HCT116 (cell line): ENCODE data around the gene TMPRSS11A.

Source experiments
- CEBPB ChIP-seq: IDR thresholded peaks from 2 replicates; pipeline ENCODE4 v1.6.1; 2012; ENCODE audit warnings: low read depth
- EZH2 ChIP-seq: fragments of 200-600 bp; sonication (generic); IDR thresholded peaks from 2 replicates; pipeline ENCODE4 v1.6.1; 2017; ENCODE audit warnings: antibody characterized with exemption, mixed run types
- EZH2phosphoT487 ChIP-seq: fragments of 200-600 bp; IDR thresholded peaks from 2 replicates; pipeline ENCODE4 v1.6.1; 2018; ENCODE audit warnings: antibody characterized with exemption, borderline replicate concordance
- POLR2A ChIP-seq: IDR thresholded peaks from 2 replicates; pipeline ENCODE4 v1.7.0; 2011; ENCODE audit warnings: borderline replicate concordance; ENCODE audit not compliant: insufficient read depth, insufficient read length; ENCODE audit errors: extremely low read depth
- POLR2AphosphoS5 ChIP-seq: IDR thresholded peaks from 2 replicates; pipeline ENCODE4 v1.6.1; 2011; ENCODE audit warnings: mild to moderate bottlenecking, low read depth, low read length, moderate library complexity
- RAD21 ChIP-seq: IDR thresholded peaks from 2 replicates; pipeline ENCODE4 v1.6.1; 2012; ENCODE audit warnings: low read depth, mild to moderate bottlenecking
- TF ChIP-seq, protein P1 (sequence below): IDR thresholded peaks from 2 replicates; pipeline ENCODE4 v1.6.1; 2011; ENCODE audit warnings: mild to moderate bottlenecking, low read length, moderate library complexity; ENCODE audit not compliant: insufficient replicate concordance; ENCODE audit errors: extremely low read depth
- TF ChIP-seq, protein P2 (sequence below): IDR thresholded peaks from 2 replicates; pipeline ENCODE4 v1.6.1; 2012; ENCODE audit warnings: low read depth
- TF ChIP-seq, protein P3 (sequence below): IDR thresholded peaks from 2 replicates; pipeline ENCODE4 v1.6.1; 2012
- TF ChIP-seq, protein P4 (sequence below), 3 experiments: fragments of 200-600 bp in 1 of 3; sonication (generic) in 1 of 3; IDR thresholded peaks in 2 of 3; conservative IDR thresholded peaks in 1 of 3; 2 replicates each; pipeline ENCODE4 v1.5.1; 2012 to 2017; ENCODE audit warnings: low read depth in 2 of 3, low read length in 2 of 3, antibody characterized with exemption in 1 of 3, borderline replicate concordance in 1 of 3, control low read depth in 1 of 3, mild to moderate bottlenecking in 1 of 3, mixed read lengths in 1 of 3, mixed run types in 1 of 3, moderate library complexity in 1 of 3; ENCODE audit not compliant: insufficient read depth in 1 of 3

DNA sequence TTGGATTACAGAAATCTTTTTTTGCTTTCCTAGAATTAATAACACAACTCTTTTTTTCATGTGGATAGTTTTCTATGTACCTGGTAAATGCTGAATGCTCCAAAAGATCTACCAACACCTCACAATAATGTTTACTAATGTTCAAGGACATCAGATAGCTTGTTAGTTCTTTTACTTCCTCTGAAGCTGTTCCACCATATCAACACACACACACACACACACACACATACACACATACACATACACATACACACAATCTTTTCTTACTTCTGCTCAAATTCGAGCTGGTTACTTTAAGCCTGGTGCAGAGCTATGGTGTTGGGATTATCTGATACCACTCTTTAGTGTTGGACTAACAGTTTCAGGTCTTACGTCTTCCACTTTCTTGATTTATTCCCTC is 51.2 kb downstream of the TMPRSS11A start:
- TF ChIP-seq, protein P1, sequence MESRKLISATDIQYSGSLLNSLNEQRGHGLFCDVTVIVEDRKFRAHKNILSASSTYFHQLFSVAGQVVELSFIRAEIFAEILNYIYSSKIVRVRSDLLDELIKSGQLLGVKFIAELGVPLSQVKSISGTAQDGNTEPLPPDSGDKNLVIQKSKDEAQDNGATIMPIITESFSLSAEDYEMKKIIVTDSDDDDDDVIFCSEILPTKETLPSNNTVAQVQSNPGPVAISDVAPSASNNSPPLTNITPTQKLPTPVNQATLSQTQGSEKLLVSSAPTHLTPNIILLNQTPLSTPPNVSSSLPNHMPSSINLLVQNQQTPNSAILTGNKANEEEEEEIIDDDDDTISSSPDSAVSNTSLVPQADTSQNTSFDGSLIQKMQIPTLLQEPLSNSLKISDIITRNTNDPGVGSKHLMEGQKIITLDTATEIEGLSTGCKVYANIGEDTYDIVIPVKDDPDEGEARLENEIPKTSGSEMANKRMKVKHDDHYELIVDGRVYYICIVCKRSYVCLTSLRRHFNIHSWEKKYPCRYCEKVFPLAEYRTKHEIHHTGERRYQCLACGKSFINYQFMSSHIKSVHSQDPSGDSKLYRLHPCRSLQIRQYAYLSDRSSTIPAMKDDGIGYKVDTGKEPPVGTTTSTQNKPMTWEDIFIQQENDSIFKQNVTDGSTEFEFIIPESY = no peak
- no peak for TF ChIP-seq POLR2A
- TF ChIP-seq POLR2AphosphoS5 = no peak
- TF ChIP-seq, protein P2, sequence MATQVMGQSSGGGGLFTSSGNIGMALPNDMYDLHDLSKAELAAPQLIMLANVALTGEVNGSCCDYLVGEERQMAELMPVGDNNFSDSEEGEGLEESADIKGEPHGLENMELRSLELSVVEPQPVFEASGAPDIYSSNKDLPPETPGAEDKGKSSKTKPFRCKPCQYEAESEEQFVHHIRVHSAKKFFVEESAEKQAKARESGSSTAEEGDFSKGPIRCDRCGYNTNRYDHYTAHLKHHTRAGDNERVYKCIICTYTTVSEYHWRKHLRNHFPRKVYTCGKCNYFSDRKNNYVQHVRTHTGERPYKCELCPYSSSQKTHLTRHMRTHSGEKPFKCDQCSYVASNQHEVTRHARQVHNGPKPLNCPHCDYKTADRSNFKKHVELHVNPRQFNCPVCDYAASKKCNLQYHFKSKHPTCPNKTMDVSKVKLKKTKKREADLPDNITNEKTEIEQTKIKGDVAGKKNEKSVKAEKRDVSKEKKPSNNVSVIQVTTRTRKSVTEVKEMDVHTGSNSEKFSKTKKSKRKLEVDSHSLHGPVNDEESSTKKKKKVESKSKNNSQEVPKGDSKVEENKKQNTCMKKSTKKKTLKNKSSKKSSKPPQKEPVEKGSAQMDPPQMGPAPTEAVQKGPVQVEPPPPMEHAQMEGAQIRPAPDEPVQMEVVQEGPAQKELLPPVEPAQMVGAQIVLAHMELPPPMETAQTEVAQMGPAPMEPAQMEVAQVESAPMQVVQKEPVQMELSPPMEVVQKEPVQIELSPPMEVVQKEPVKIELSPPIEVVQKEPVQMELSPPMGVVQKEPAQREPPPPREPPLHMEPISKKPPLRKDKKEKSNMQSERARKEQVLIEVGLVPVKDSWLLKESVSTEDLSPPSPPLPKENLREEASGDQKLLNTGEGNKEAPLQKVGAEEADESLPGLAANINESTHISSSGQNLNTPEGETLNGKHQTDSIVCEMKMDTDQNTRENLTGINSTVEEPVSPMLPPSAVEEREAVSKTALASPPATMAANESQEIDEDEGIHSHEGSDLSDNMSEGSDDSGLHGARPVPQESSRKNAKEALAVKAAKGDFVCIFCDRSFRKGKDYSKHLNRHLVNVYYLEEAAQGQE = no peak
- TF ChIP-seq, protein P3, sequence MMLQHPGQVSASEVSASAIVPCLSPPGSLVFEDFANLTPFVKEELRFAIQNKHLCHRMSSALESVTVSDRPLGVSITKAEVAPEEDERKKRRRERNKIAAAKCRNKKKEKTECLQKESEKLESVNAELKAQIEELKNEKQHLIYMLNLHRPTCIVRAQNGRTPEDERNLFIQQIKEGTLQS = no peak
- TF ChIP-seq, protein P4, sequence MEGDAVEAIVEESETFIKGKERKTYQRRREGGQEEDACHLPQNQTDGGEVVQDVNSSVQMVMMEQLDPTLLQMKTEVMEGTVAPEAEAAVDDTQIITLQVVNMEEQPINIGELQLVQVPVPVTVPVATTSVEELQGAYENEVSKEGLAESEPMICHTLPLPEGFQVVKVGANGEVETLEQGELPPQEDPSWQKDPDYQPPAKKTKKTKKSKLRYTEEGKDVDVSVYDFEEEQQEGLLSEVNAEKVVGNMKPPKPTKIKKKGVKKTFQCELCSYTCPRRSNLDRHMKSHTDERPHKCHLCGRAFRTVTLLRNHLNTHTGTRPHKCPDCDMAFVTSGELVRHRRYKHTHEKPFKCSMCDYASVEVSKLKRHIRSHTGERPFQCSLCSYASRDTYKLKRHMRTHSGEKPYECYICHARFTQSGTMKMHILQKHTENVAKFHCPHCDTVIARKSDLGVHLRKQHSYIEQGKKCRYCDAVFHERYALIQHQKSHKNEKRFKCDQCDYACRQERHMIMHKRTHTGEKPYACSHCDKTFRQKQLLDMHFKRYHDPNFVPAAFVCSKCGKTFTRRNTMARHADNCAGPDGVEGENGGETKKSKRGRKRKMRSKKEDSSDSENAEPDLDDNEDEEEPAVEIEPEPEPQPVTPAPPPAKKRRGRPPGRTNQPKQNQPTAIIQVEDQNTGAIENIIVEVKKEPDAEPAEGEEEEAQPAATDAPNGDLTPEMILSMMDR (IDR thresholded peaks at IDR 0.05 in 2 of 3, conservative IDR thresholded peaks at IDR 0.05 in 1 of 3; ENCODE audit: borderline replicate concordance in 1 of 3, insufficient read depth in 1 of 3, low read depth in 2 of 3, low read length in 2 of 3) = no peak
- TF ChIP-seq RAD21 = no peak
- no peak for TF ChIP-seq CEBPB
- no peak for TF ChIP-seq EZH2
- TF ChIP-seq EZH2phosphoT487 = no peak
